ENCODE data around the gene IER5.

Gene IER5

DNA sequence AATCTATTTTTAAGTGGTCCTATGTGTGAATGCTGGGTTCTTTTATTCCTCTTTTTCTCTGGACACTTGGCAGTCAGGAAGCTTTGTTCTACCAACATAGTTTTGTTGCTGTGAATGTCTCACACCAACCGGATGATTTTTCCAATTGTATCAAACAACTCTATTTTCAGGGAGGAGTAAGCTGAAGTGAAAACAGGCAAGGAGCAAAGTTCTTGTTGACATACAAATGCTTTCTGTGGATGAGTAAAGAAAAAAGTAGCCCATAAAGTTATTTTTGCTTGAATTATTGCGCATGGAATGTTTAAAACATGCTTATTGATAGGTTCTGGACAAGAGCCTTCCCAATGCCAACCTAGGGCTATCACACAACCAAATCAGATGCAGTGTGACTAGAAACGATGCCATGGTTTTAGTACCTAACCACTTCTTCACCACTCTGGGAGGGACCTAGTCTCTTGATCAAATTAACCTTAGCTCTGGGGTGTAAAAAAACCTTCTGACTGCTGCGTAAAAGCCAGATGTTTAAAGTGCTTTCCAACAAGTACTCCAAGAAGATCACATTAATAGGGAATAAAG, 4.5 kb downstream of the IER5 start:
- TF ChIP-seq ZC3H10 (CRISPR knock-in tag; IDR thresholded peaks at IDR 0.05) (no peak), ARNTL (CRISPR knock-in tag; IDR thresholded peaks at IDR 0.05; ENCODE audit: borderline replicate concordance, low read depth) (no peak), ZNF70 (CRISPR knock-in tag; IDR thresholded peaks at IDR 0.05) (no peak), TOX (CRISPR knock-in tag; IDR thresholded peaks at IDR 0.05; ENCODE audit: borderline replicate concordance) (no peak), ESRRG (CRISPR knock-in tag; IDR thresholded peaks at IDR 0.05) (no peak)
- no peak for ATAC-seq

DNA sequence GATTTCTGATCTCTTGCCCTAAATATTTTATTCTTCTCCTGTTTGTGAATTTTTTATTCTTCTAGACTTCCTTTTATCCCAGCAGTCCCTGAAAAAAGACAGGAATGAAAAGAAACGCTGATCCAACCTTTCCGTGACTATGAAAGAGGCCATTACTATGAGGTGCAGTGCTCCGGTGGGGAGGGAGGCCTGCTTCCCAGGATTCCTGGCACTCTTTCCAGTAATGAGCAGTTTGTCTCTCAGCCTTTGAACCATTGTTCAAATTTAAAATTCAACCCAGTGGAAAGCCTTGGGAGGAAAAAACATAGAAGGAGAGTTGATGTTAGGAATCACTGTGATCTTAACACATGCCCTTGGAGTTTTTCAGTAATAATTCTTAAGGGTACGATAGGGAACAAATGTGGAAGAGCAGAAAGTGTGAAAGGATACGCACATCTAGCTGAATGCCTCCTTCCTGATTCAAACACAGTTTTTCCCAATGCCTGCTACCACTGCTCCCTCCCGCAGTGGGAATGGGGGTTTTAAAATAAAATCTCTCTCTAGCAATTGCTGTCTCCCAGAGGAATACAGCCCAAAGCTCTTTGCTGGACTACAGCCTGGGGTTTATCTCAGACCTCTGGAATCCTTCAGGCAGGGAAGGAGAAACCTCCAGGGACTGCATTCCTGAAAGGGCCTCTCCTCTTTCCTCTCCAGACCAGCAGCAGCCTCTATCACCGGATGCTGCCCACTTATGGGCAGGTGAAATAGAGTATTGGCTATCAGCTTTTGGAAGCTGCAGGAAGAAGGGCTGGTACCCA, 6.1 kb downstream of the IER5 start:
- peak; percentile 60 for ATAC-seq
- no peak for TF ChIP-seq ZNF8 (CRISPR knock-in tag; IDR thresholded peaks at IDR 0.05)
- TF ChIP-seq, protein P1, sequence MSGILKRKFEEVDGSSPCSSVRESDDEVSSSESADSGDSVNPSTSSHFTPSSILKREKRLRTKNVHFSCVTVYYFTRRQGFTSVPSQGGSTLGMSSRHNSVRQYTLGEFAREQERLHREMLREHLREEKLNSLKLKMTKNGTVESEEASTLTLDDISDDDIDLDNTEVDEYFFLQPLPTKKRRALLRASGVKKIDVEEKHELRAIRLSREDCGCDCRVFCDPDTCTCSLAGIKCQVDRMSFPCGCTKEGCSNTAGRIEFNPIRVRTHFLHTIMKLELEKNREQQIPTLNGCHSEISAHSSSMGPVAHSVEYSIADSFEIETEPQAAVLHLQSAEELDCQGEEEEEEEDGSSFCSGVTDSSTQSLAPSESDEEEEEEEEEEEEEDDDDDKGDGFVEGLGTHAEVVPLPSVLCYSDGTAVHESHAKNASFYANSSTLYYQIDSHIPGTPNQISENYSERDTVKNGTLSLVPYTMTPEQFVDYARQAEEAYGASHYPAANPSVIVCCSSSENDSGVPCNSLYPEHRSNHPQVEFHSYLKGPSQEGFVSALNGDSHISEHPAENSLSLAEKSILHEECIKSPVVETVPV (CRISPR knock-in tag; IDR thresholded peaks at IDR 0.05), result no peak
- TF ChIP-seq TOX (CRISPR knock-in tag; IDR thresholded peaks at IDR 0.05; ENCODE audit: borderline replicate concordance), result no peak; the same call in 1 of the 2 replicates
- no peak for TF ChIP-seq GLIS3 (CRISPR knock-in tag; IDR thresholded peaks at IDR 0.05)
- no peak; the same call in 1 of the 2 replicates for TF ChIP-seq ZC3H10 (CRISPR knock-in tag; IDR thresholded peaks at IDR 0.05)
- TF ChIP-seq ARNTL (CRISPR knock-in tag; IDR thresholded peaks at IDR 0.05; ENCODE audit: borderline replicate concordance, low read depth), result no peak
- TF ChIP-seq, protein P2, sequence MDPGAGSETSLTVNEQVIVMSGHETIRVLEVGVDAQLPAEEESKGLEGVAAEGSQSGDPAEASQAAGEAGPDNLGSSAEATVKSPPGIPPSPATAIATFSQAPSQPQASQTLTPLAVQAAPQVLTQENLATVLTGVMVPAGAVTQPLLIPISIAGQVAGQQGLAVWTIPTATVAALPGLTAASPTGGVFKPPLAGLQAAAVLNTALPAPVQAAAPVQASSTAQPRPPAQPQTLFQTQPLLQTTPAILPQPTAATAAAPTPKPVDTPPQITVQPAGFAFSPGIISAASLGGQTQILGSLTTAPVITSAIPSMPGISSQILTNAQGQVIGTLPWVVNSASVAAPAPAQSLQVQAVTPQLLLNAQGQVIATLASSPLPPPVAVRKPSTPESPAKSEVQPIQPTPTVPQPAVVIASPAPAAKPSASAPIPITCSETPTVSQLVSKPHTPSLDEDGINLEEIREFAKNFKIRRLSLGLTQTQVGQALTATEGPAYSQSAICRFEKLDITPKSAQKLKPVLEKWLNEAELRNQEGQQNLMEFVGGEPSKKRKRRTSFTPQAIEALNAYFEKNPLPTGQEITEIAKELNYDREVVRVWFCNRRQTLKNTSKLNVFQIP (CRISPR knock-in tag; IDR thresholded peaks at IDR 0.05; ENCODE audit: borderline replicate concordance, low read depth), result no peak
- TF ChIP-seq, protein P3, sequence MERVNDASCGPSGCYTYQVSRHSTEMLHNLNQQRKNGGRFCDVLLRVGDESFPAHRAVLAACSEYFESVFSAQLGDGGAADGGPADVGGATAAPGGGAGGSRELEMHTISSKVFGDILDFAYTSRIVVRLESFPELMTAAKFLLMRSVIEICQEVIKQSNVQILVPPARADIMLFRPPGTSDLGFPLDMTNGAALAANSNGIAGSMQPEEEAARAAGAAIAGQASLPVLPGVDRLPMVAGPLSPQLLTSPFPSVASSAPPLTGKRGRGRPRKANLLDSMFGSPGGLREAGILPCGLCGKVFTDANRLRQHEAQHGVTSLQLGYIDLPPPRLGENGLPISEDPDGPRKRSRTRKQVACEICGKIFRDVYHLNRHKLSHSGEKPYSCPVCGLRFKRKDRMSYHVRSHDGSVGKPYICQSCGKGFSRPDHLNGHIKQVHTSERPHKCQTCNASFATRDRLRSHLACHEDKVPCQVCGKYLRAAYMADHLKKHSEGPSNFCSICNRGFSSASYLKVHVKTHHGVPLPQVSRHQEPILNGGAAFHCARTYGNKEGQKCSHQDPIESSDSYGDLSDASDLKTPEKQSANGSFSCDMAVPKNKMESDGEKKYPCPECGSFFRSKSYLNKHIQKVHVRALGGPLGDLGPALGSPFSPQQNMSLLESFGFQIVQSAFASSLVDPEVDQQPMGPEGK (CRISPR knock-in tag; IDR thresholded peaks at IDR 0.05; ENCODE audit: borderline replicate concordance), result peak; percentile 74; the same call in 1 of the 2 replicates
- 0 out of 2 replicates have a peak, but pooled peaks have one; percentile 34 for TF ChIP-seq CSDC2 (CRISPR knock-in tag; IDR thresholded peaks at IDR 0.05)
- no peak for TF ChIP-seq SNAI2 (CRISPR knock-in tag; IDR thresholded peaks at IDR 0.05)

DNA sequence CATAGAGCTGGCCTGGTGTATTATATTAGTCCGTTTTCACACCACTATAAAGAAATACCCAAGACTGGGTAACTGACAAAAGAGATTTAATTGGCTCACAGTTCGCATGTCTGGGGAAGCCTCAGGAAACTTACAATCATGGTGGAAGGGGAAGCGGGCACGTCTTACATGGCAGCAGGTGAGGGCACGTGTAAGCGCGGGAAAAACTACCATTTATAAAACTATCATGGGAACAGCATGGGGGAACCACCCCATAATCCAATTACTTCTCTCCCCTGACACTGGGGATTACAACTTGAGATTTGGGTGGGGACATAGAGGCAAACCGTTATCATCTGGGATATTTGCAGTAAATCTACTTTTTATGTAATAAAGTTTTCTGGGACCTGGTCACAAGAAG, 6.8 kb downstream of the IER5 start:
- TF ChIP-seq RARB (CRISPR knock-in tag; IDR thresholded peaks at IDR 0.05), result no peak

DNA sequence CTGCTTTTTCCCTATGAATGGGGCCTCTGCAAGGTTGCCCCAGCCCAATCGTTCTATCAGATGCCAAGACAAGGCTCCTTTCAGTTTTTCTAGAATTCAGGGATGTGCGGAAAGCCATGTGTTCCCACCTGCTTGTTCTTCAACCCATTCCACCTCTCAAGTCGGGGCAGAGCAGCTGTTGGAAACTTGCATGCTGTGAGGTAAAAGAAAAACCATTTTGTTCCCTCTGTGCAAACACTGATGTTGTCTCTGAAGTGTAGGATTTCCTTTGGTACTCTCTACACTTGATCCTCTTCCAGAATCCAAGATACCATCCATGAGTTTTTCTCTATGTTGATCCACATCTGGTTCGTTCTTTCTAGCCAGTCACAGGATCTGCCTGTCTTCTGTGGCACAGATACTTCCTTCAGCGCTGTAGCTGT, 7.3 kb downstream of the IER5 start:
- peak; percentile 2; the same call in 1 of the 3 replicates for ATAC-seq
- TF ChIP-seq SNAI2 (CRISPR knock-in tag; IDR thresholded peaks at IDR 0.05), result no peak
- TF ChIP-seq BACH2 (CRISPR knock-in tag; IDR thresholded peaks at IDR 0.05; ENCODE audit: borderline replicate concordance), result no peak

More for the DNA sequence above, 6.8 kb downstream of the IER5 start:
- no peak for ATAC-seq

DNA sequence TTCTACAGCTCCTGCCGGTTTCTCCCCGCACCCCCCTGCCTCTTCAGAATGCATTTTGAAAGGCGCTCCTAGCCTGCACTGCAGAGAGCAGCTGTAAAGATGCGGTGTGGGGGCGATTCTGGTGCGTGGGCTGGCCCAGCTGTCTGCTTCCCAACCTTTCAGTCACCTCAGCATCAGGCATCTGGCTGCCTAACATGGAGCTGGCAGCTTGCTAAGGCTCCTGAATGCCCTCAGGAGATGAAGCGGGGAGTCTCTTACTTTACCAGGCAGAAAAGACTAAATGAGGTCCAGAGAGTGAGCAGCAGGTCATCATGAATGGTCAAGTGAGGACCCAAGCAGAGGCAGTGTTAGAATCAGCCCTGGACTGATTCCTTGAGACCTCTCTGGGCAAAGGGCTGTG, 8.7 kb downstream of the IER5 start:
- no peak for ATAC-seq

More for the DNA sequence above, 8.7 kb downstream of the IER5 start:
- TF ChIP-seq, protein P1 (CRISPR knock-in tag; IDR thresholded peaks at IDR 0.05), result no peak
- TF ChIP-seq GLIS3 (CRISPR knock-in tag; IDR thresholded peaks at IDR 0.05) (no peak), ZNF565 (CRISPR knock-in tag; conservative IDR thresholded peaks at IDR 0.05; ENCODE audit: low read depth) (no peak), TCF4 (CRISPR knock-in tag; IDR thresholded peaks at IDR 0.05; ENCODE audit: borderline replicate concordance) (no peak), BACH2 (CRISPR knock-in tag; IDR thresholded peaks at IDR 0.05; ENCODE audit: borderline replicate concordance) (no peak), TOX (CRISPR knock-in tag; IDR thresholded peaks at IDR 0.05; ENCODE audit: borderline replicate concordance) (no peak)
- TF ChIP-seq, protein P4, sequence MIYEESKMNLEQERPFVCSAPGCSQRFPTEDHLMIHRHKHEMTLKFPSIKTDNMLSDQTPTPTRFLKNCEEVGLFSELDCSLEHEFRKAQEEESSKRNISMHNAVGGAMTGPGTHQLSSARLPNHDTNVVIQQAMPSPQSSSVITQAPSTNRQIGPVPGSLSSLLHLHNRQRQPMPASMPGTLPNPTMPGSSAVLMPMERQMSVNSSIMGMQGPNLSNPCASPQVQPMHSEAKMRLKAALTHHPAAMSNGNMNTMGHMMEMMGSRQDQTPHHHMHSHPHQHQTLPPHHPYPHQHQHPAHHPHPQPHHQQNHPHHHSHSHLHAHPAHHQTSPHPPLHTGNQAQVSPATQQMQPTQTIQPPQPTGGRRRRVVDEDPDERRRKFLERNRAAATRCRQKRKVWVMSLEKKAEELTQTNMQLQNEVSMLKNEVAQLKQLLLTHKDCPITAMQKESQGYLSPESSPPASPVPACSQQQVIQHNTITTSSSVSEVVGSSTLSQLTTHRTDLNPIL (CRISPR knock-in tag; IDR thresholded peaks at IDR 0.05; ENCODE audit: low read depth), result no peak
- TF ChIP-seq, protein P5, sequence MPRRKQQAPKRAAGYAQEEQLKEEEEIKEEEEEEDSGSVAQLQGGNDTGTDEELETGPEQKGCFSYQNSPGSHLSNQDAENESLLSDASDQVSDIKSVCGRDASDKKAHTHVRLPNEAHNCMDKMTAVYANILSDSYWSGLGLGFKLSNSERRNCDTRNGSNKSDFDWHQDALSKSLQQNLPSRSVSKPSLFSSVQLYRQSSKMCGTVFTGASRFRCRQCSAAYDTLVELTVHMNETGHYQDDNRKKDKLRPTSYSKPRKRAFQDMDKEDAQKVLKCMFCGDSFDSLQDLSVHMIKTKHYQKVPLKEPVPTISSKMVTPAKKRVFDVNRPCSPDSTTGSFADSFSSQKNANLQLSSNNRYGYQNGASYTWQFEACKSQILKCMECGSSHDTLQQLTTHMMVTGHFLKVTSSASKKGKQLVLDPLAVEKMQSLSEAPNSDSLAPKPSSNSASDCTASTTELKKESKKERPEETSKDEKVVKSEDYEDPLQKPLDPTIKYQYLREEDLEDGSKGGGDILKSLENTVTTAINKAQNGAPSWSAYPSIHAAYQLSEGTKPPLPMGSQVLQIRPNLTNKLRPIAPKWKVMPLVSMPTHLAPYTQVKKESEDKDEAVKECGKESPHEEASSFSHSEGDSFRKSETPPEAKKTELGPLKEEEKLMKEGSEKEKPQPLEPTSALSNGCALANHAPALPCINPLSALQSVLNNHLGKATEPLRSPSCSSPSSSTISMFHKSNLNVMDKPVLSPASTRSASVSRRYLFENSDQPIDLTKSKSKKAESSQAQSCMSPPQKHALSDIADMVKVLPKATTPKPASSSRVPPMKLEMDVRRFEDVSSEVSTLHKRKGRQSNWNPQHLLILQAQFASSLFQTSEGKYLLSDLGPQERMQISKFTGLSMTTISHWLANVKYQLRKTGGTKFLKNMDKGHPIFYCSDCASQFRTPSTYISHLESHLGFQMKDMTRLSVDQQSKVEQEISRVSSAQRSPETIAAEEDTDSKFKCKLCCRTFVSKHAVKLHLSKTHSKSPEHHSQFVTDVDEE (CRISPR knock-in tag; IDR thresholded peaks at IDR 0.05), result peak; percentile 53; the same call in 1 of the 2 replicates

Measured in SK-N-SH treated with all-trans-retinoic acid at 6 μM for 48 hours (cell line).